Keratinocyte (primary cell): ENCODE results near the gene LRPPRC.

Experiments used
- EZH2 ChIP-seq: IDR thresholded peaks from one replicate; pipeline ENCODE4 v1.6.1; 2012; ENCODE audit warnings: inconsistent platforms, mild to moderate bottlenecking, low read length, moderate library complexity
- TF ChIP-seq, protein P1 (sequence below), 3 experiments: IDR thresholded peaks in 1 of 3; conservative IDR thresholded peaks in 1 of 3; optimal IDR thresholded peaks in 1 of 3; 2 replicates in 2 of 3; 3 replicates in 1 of 3; pipeline versions ENCODE3 to v1.5.1; 2011; ENCODE audit warnings: low read length in 3 of 3, mild to moderate bottlenecking in 3 of 3, moderate library complexity in 2 of 3, control low read depth in 1 of 3, inconsistent platforms in 1 of 3; ENCODE audit not compliant: insufficient read depth in 2 of 3; ENCODE audit errors: extremely low read depth in 1 of 3

DNA sequence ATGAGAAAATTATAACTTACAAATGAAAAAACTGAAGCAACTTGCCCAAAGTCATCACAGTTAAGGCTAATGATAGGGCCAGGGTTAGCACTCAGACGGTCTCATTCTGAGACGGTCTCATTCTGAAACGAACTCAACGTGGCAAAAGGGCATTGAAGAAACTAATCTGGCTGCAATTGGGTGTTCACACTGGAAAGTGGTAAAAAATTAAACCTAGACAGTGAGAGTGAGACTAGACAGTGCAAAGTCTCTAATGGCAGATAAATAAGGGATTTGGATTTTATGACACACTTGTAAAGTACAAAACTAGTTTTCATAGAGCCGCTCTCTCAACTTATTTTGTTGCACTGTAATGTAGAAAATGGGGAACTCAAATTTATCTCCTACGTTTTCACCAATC lies 9.2 kb downstream of the LRPPRC start:
- TF ChIP-seq, protein P1, sequence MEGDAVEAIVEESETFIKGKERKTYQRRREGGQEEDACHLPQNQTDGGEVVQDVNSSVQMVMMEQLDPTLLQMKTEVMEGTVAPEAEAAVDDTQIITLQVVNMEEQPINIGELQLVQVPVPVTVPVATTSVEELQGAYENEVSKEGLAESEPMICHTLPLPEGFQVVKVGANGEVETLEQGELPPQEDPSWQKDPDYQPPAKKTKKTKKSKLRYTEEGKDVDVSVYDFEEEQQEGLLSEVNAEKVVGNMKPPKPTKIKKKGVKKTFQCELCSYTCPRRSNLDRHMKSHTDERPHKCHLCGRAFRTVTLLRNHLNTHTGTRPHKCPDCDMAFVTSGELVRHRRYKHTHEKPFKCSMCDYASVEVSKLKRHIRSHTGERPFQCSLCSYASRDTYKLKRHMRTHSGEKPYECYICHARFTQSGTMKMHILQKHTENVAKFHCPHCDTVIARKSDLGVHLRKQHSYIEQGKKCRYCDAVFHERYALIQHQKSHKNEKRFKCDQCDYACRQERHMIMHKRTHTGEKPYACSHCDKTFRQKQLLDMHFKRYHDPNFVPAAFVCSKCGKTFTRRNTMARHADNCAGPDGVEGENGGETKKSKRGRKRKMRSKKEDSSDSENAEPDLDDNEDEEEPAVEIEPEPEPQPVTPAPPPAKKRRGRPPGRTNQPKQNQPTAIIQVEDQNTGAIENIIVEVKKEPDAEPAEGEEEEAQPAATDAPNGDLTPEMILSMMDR (optimal IDR thresholded peaks at IDR 0.05 in 1 of 3, IDR thresholded peaks at IDR 0.05 in 1 of 3, conservative IDR thresholded peaks at IDR 0.05 in 1 of 3; ENCODE audit: extremely low read depth in 1 of 3, insufficient read depth in 2 of 3, low read length in 3 of 3): no peak
- no peak for TF ChIP-seq EZH2
